K562 (cell line): ENCODE measurements around the gene UTS2R. TPM values are rescaled to one million over a fixed set of nuclear protein-coding genes. Genes with fewer than 3 reads are reported as not detected.

Experiments used
- E2F6 ChIP-seq, 2 experiments: IDR thresholded peaks; 2 replicates each; pipeline ENCODE4 v1.6.1; 2011; ENCODE audit warnings: borderline replicate concordance in 1 of 2, control low read depth in 1 of 2, low read depth in 1 of 2, low read length in 1 of 2, mild to moderate bottlenecking in 1 of 2, mixed read lengths in 1 of 2, moderate library complexity in 1 of 2; ENCODE audit not compliant: insufficient read depth in 1 of 2, insufficient read length in 1 of 2, poor library complexity in 1 of 2, severe bottlenecking in 1 of 2; ENCODE audit errors: extremely low read depth in 1 of 2
- HNRNPH1 ChIP-seq: fragments of 200-400 bp; formaldehyde crosslinking; optimal IDR thresholded peaks from 2 replicates; pipeline ENCODE3; 2017; ENCODE audit warnings: low read depth, mild to moderate bottlenecking, low read length, moderate library complexity
- polyA plus RNA-seq, 8 experiments: library from polyadenylated mRNA; depleted of rRNA in 4 of 8; stranded (reverse) in 5 of 8; unstranded in 3 of 8; fragments of >200 nt; fragmentation: Nextera tagmentation in 2 of 8; fragmentation: Illumina TruSeq in 1 of 8; extraction: Ambion mirVana in 2 of 8; extraction: Trizol in 1 of 8; gene quantifications; 2 replicates each; pipeline versions ENCODE4 v1.2.1 to v1.2.3, GENCODE V29; 2011 to 2014; ENCODE audit warnings: inconsistent platforms in 1 of 8, missing spikeins in 1 of 8
- total RNA-seq, 7 experiments: library from RNA; depleted of rRNA in 6 of 7; stranded (reverse); fragments of >200 nt in 6 of 7; fragmentation: Illumina TruSeq in 2 of 7; extraction: Trizol in 2 of 7; gene quantifications; 2 replicates each; pipeline versions ENCODE4 v1.2.1 to v1.2.3, GENCODE V29; 2011 to 2021; ENCODE audit warnings: low replicate concordance in 1 of 7
- TF ChIP-seq, protein P1 (sequence below), 3 experiments: fragments of 200-800 bp in 1 of 3; sonication (Bioruptor generic) in 1 of 3; sonication (generic) in 1 of 3; formaldehyde crosslinking in 1 of 3; IDR thresholded peaks; 2 replicates each; pipeline versions ENCODE4 v1.6.1 to v1.8.0; 2016 to 2022; ENCODE audit warnings: mild to moderate bottlenecking in 2 of 3, missing compliant biosample characterization in 2 of 3, missing genetic modification characterization in 2 of 3, missing genetic modification reagents in 1 of 3
- TF ChIP-seq, protein P2 (sequence below): fragments of 250-450 bp; sonication (Bioruptor Pico); IDR thresholded peaks from 2 replicates; pipeline ENCODE4 v1.8.0; 2022; ENCODE audit warnings: inconsistent platforms, mild to moderate bottlenecking, moderate library complexity, borderline replicate concordance

Gene UTS2R
- total and polyA plus RNA-seq, 9 of the 15 experiments (the other 6 are each of a cell fraction or from before 2014, with no cell fraction given), result 0.22 TPM; not detected in 8

GRCh38 chr17:82333279-82334171, 38.0 kb upstream of the UTS2R start, which contains the start of gene SECTM1 (continued):
- TF ChIP-seq, protein P1, sequence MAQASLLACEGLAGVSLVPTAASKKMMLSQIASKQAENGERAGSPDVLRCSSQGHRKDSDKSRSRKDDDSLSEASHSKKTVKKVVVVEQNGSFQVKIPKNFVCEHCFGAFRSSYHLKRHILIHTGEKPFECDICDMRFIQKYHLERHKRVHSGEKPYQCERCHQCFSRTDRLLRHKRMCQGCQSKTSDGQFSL (CRISPR knock-in tag; IDR thresholded peaks at IDR 0.05), result peak; percentile 64
- TF ChIP-seq, protein P1 (tag; IDR thresholded peaks at IDR 0.05), result no peak
- TF ChIP-seq HNRNPH1, result no peak
- TF ChIP-seq, protein P2, sequence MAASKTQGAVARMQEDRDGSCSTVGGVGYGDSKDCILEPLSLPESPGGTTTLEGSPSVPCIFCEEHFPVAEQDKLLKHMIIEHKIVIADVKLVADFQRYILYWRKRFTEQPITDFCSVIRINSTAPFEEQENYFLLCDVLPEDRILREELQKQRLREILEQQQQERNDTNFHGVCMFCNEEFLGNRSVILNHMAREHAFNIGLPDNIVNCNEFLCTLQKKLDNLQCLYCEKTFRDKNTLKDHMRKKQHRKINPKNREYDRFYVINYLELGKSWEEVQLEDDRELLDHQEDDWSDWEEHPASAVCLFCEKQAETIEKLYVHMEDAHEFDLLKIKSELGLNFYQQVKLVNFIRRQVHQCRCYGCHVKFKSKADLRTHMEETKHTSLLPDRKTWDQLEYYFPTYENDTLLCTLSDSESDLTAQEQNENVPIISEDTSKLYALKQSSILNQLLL (CRISPR knock-in tag), result peak; percentile 81; the same call in 1 of the 2 replicates
- TF ChIP-seq E2F6 (IDR thresholded peaks at IDR 0.05; ENCODE audit: borderline replicate concordance in 1 of 2, extremely low read depth in 1 of 2, insufficient read depth in 1 of 2, insufficient read length in 1 of 2, low read depth in 1 of 2, low read length in 1 of 2, poor library complexity in 1 of 2, severe bottlenecking in 1 of 2), result peak in 1 of 2 experiments; percentile 34
